ENCODE data around the gene CNNM4.

Gene CNNM4

DNA sequence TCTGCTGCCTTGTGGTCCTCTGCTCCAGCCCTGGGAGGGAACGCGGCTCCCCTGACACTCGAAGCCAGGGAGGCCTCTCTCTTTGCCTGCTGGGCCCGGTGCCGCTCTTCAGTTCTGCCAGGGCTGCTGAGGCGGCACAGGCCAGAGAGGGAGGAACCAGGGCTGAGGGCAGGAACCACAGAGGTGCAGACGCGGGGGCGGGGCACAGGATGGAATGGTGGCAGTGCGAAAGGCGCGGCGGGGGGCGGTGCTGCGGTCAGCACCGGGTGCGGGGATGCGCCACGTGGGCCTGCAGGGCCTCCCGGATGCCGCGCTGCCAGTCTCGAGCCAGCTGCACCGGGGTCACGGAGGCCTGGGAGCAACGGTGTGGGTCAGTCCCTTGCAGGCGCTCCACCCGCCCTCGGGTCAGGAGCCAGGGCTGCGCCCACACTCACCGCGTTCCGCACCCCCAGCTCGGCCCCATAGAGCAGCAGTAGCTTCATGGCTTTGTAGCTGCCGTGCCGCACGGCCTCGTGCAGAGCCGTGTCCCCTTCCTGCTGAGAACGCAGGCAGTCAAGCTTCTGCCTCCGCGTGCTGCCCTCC is 78.7 kb downstream of the CNNM4 start:
- H3K27me3 ChIP-seq (ENCODE audit: low read length) = no peaks in the 10 kb centered on the region
- H4K20me1 ChIP-seq (ENCODE audit: low read depth, low read length) = no peaks in the 10 kb centered on the region
- H3K4me2 ChIP-seq (ENCODE audit: low read depth, low read length, poor library complexity, severe bottlenecking) = peak overlapping the region; percentile 38
- H3K36me3 ChIP-seq (ENCODE audit: low read length) = no peaks in the 10 kb centered on the region
- H3K9me3 ChIP-seq (ENCODE audit: insufficient read depth, low read length) = no peaks in the 10 kb centered on the region
- no peaks in the 10 kb centered on the region for H3K9me2 ChIP-seq (replicated peaks; ENCODE audit: insufficient read depth, low read length)
- no peaks in the 10 kb centered on the region for H3F3A ChIP-seq (ENCODE audit: insufficient read depth)
- no peak overlapping the region for H3K4me3 ChIP-seq (ENCODE audit: insufficient read depth, low read length, poor library complexity, severe bottlenecking)
- peak overlapping the region; percentile 16; the same call in 1 of the 2 replicates for H3K27ac ChIP-seq (ENCODE audit: low read depth, low read length)
- H3K79me2 ChIP-seq (ENCODE audit: insufficient read depth, low read length) = no peaks in the 10 kb centered on the region
- H3K9ac ChIP-seq (ENCODE audit: low read length) = peak overlapping the region; percentile 34
- TF ChIP-seq, protein P1, sequence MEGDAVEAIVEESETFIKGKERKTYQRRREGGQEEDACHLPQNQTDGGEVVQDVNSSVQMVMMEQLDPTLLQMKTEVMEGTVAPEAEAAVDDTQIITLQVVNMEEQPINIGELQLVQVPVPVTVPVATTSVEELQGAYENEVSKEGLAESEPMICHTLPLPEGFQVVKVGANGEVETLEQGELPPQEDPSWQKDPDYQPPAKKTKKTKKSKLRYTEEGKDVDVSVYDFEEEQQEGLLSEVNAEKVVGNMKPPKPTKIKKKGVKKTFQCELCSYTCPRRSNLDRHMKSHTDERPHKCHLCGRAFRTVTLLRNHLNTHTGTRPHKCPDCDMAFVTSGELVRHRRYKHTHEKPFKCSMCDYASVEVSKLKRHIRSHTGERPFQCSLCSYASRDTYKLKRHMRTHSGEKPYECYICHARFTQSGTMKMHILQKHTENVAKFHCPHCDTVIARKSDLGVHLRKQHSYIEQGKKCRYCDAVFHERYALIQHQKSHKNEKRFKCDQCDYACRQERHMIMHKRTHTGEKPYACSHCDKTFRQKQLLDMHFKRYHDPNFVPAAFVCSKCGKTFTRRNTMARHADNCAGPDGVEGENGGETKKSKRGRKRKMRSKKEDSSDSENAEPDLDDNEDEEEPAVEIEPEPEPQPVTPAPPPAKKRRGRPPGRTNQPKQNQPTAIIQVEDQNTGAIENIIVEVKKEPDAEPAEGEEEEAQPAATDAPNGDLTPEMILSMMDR (IDR thresholded peaks at IDR 0.05; ENCODE audit: insufficient read depth, low read length, poor library complexity, severe bottlenecking) = no peak
- TF ChIP-seq EZH2phosphoT487 (conservative IDR thresholded peaks at IDR 0.05; ENCODE audit: low read length) = no peak
- H2AFZ ChIP-seq (ENCODE audit: low read depth, low read length, severe bottlenecking) = peak overlapping the region; percentile 70

DNA sequence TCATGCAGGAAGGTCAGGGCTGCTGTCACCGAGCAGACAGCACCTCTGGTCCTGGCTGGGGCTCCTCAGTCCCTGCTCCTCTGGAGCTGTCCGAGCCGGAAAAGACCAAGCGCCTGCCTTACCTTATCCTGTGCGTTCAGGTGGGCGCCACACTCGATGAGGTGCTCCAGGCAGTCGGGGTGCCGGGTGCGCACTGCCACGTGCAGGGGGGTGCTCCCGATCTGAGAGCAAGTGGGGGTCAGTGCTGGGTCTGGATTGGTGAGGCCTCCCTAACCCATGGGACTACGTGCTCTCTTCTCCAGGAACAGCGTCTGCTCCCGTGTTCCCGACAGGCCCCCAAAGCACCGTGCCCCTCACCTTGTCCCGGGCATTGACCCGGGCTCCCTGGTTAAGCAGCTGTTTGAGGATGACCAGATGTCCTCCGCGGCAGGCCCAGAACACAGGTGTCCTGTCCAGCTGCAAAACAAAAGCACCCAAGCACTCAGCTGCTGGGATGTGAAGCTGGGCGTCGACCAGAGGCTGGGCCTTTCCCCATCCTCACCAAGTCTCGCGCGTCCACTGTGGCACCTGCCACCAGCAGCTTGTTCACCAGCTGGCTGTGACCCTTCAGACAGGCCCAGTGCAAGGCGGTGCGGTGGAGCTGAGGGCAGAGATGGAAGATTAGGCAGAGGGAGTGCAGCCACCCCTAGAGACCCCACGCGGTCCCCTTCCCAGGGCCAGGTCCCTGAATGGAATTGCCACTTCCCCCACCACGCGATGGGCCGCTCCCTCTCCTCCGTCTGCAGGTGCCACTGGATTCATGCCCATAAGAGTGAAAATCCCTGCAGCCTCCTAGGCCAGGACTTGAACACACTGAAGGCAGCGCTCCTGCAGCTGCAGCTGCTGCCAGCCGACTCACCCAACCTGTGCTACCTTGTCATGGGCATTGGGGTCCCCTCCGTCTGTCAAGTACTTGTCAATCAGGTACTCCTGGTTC is 79.5 kb downstream of the CNNM4 start:
- no peaks in the 10 kb centered on the region for H4K20me1 ChIP-seq (ENCODE audit: low read depth, low read length)
- H3K9me2 ChIP-seq (replicated peaks; ENCODE audit: insufficient read depth, low read length) = no peaks in the 10 kb centered on the region
- H3F3A ChIP-seq (ENCODE audit: insufficient read depth) = no peaks in the 10 kb centered on the region
- TF ChIP-seq EZH2phosphoT487 (conservative IDR thresholded peaks at IDR 0.05; ENCODE audit: low read length) = no peak
- TF ChIP-seq, protein P1 (IDR thresholded peaks at IDR 0.05; ENCODE audit: insufficient read depth, low read length, poor library complexity, severe bottlenecking) = no peak
- no peak overlapping the region for H3K27ac ChIP-seq (ENCODE audit: low read depth, low read length)
- H3K9ac ChIP-seq (ENCODE audit: low read length) = peak overlapping the region; percentile 34
- peak overlapping the region; percentile 70 for H2AFZ ChIP-seq (ENCODE audit: low read depth, low read length, severe bottlenecking)
- H3K36me3 ChIP-seq (ENCODE audit: low read length) = no peaks in the 10 kb centered on the region
- H3K27me3 ChIP-seq (ENCODE audit: low read length) = no peaks in the 10 kb centered on the region
- H3K9me3 ChIP-seq (ENCODE audit: insufficient read depth, low read length) = no peaks in the 10 kb centered on the region
- no peak overlapping the region for H3K4me3 ChIP-seq (ENCODE audit: insufficient read depth, low read length, poor library complexity, severe bottlenecking)
- peak overlapping the region; percentile 38 for H3K4me2 ChIP-seq (ENCODE audit: low read depth, low read length, poor library complexity, severe bottlenecking)
- no peaks in the 10 kb centered on the region for H3K79me2 ChIP-seq (ENCODE audit: insufficient read depth, low read length)

DNA sequence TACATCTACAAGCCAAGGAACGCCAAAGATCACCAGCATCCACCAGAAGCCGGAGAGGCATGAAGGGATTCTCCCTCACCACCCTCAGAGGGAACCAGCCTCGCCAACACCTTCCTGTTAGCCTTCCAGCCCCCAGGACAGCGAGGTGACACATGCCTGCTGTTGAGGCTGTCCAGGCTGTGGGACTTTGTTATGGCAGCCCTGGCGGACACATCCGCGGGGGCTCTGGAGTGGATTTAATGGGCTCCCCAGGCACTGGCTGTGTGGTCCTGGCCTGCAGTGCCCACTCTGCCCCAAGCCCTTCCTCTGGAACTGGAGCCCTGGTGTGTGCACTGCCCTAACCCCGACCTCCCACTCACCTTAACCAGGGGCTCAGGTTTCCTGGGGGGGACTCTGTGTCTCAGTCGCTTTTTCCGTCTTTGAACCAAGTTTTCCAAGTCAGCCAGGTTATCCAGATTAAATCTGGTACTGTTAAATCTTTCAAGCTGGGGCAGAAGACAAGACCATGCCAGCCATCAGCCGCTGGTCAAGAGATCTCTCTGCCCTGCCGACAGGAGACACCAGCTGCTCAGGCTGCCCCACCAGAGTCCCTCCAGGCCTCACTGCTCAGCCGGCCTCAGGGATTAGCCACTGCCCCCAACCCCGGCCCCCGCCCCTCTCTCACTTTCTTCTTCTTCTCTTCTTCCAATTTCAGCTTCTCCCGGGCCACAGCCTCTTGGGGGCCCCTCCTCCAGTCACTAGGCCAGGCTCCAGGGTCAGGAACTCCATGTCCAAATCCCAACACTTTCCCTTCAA is 81.2 kb downstream of the CNNM4 start:
- Histone ChIP-seq H3K36me3 (ENCODE audit: low read length) (no peaks in the 10 kb centered on the region), H3F3A (ENCODE audit: insufficient read depth) (no peaks in the 10 kb centered on the region), H3K27ac (ENCODE audit: low read depth, low read length) (no peak overlapping the region), H2AFZ (ENCODE audit: low read depth, low read length, severe bottlenecking) (no peak overlapping the region), H3K27me3 (ENCODE audit: low read length) (no peaks in the 10 kb centered on the region), H3K4me3 (ENCODE audit: insufficient read depth, low read length, poor library complexity, severe bottlenecking) (no peak overlapping the region), H3K79me2 (ENCODE audit: insufficient read depth, low read length) (no peaks in the 10 kb centered on the region), H4K20me1 (ENCODE audit: low read depth, low read length) (no peaks in the 10 kb centered on the region), H3K9ac (ENCODE audit: low read length) (no peak overlapping the region), H3K4me2 (ENCODE audit: low read depth, low read length, poor library complexity, severe bottlenecking) (no peak overlapping the region), H3K9me3 (ENCODE audit: insufficient read depth, low read length) (no peaks in the 10 kb centered on the region), H3K9me2 (replicated peaks; ENCODE audit: insufficient read depth, low read length) (no peaks in the 10 kb centered on the region)
- no peak for TF ChIP-seq EZH2phosphoT487 (conservative IDR thresholded peaks at IDR 0.05; ENCODE audit: low read length)
- TF ChIP-seq, protein P1 (IDR thresholded peaks at IDR 0.05; ENCODE audit: insufficient read depth, low read length, poor library complexity, severe bottlenecking) = no peak

Data from SU-DHL-6 (cell line).